ENCODE data around the gene TMEM217. TPM values are rescaled to one million over a fixed set of nuclear protein-coding genes. Genes with fewer than 3 reads are reported as not detected.
"Not testable (repeated sequence)": the region's sequence is repeated elsewhere in the genome, so short reads cannot be mapped to it uniquely, and the experiment has no call there.

The TMEM217 gene
- total and polyA plus RNA-seq, 9 donors = 0.34 to 1.3 (median 0.80) TPM

- WGBS (ENCODE audit: insufficient coverage) = 73% methylated on average over 3 of the region's 7 CpGs
- peak; percentile 55 for DNase-seq
These were observed 53.8 kb downstream of the TMEM217 start for GRCh38 chr6:37204014-37204751.

GRCh38 chr6:37202788-37203491 is 55.0 kb downstream of the TMEM217 start:
- H3K9me3 ChIP-seq (replicated peaks; ENCODE audit: control insufficient read depth, low read depth, low read length) = no peaks in the 10 kb centered on the region
- 60% methylated on average over 1 of the region's 7 CpGs for WGBS (ENCODE audit: insufficient coverage)
- no peak for DNase-seq
- no peak overlapping the region for H3K27ac ChIP-seq (ENCODE audit: low read length)
- no peaks in the 10 kb centered on the region for H3K36me3 ChIP-seq (ENCODE audit: control insufficient read depth, insufficient read depth, low read length)
- H3K27me3 ChIP-seq (ENCODE audit: control insufficient read depth, insufficient read depth, low read length) = no peaks in the 10 kb centered on the region
- no peak overlapping the region for H3K4me3 ChIP-seq (ENCODE audit: low read length)
- H3K4me1 ChIP-seq (ENCODE audit: control insufficient read depth, insufficient read depth, low read length) = no peaks in the 10 kb centered on the region

More at GRCh38 chr6:37204014-37204751, 53.8 kb downstream of the TMEM217 start:
- Histone ChIP-seq H3K36me3 (ENCODE audit: control insufficient read depth, insufficient read depth, low read length) (no peaks in the 10 kb centered on the region), H3K27me3 (ENCODE audit: control insufficient read depth, insufficient read depth, low read length) (no peaks in the 10 kb centered on the region), H3K4me3 (ENCODE audit: low read length) (no peak overlapping the region), H3K4me1 (ENCODE audit: control insufficient read depth, insufficient read depth, low read length) (no peaks in the 10 kb centered on the region), H3K9me3 (replicated peaks; ENCODE audit: control insufficient read depth, low read depth, low read length) (no peaks in the 10 kb centered on the region), H3K27ac (ENCODE audit: low read length) (no peak overlapping the region)

- Histone ChIP-seq H3K27ac (ENCODE audit: low read length) (no peak overlapping the region), H3K4me3 (ENCODE audit: low read length) (no peak overlapping the region), H3K27me3 (ENCODE audit: control insufficient read depth, insufficient read depth, low read length) (no peaks in the 10 kb centered on the region), H3K4me1 (ENCODE audit: control insufficient read depth, insufficient read depth, low read length) (no peaks in the 10 kb centered on the region), H3K36me3 (ENCODE audit: control insufficient read depth, insufficient read depth, low read length) (no peaks in the 10 kb centered on the region), H3K9me3 (replicated peaks; ENCODE audit: control insufficient read depth, low read depth, low read length) (no peaks in the 10 kb centered on the region)
- DNase-seq = no peak
- WGBS (ENCODE audit: insufficient coverage) = 100% methylated on average over 1 of the region's 1 CpG
These were observed 56.2 kb downstream of the TMEM217 start for GRCh38 chr6:37201726-37202125.

- H3K36me3 ChIP-seq (ENCODE audit: control insufficient read depth, insufficient read depth, low read length) = no peaks in the 10 kb centered on the region
- 68% methylated on average over 3 of the region's 5 CpGs for WGBS (ENCODE audit: insufficient coverage)
- no peak for DNase-seq
- H3K9me3 ChIP-seq (replicated peaks; ENCODE audit: control insufficient read depth, low read depth, low read length) = no peaks in the 10 kb centered on the region
- H3K4me3 ChIP-seq (ENCODE audit: low read length) = no peak overlapping the region
- no peaks in the 10 kb centered on the region for H3K27me3 ChIP-seq (ENCODE audit: control insufficient read depth, insufficient read depth, low read length)
- H3K27ac ChIP-seq (ENCODE audit: low read length) = no peak overlapping the region
- no peaks in the 10 kb centered on the region for H3K4me1 ChIP-seq (ENCODE audit: control insufficient read depth, insufficient read depth, low read length)
These were observed 57.9 kb downstream of the TMEM217 start for GRCh38 chr6:37200085-37200484.

GRCh38 chr6:37196451-37196850 is 61.5 kb downstream of the TMEM217 start:
- H3K9me3 ChIP-seq (replicated peaks; ENCODE audit: control insufficient read depth, low read depth, low read length); H3K4me1 ChIP-seq (ENCODE audit: control insufficient read depth, insufficient read depth, low read length); H3K4me3 ChIP-seq (ENCODE audit: low read length); H3K36me3 ChIP-seq (ENCODE audit: control insufficient read depth, insufficient read depth, low read length); H3K27me3 ChIP-seq (ENCODE audit: control insufficient read depth, insufficient read depth, low read length); H3K27ac ChIP-seq (ENCODE audit: low read length); DNase-seq: not testable (repeated sequence)
- WGBS (ENCODE audit: insufficient coverage) = no CpG with 5 or more reads among the region's 4 CpGs

GRCh38 chr6:37194886-37195285 is 63.1 kb downstream of the TMEM217 start:
- not testable (repeated sequence) for H3K27me3 ChIP-seq (ENCODE audit: control insufficient read depth, insufficient read depth, low read length); H3K27ac ChIP-seq (ENCODE audit: low read length); H3K36me3 ChIP-seq (ENCODE audit: control insufficient read depth, insufficient read depth, low read length); H3K4me1 ChIP-seq (ENCODE audit: control insufficient read depth, insufficient read depth, low read length); H3K9me3 ChIP-seq (replicated peaks; ENCODE audit: control insufficient read depth, low read depth, low read length); DNase-seq; H3K4me3 ChIP-seq (ENCODE audit: low read length)
- WGBS (ENCODE audit: insufficient coverage) = no CpG with 5 or more reads among the region's 1 CpG

- WGBS (ENCODE audit: insufficient coverage) = 71% methylated on average over 1 of the region's 3 CpGs
These were observed 65.3 kb downstream of the TMEM217 start for GRCh38 chr6:37192666-37193065.

GRCh38 chr6:37190159-37190535 is 67.8 kb downstream of the TMEM217 start:
- H3K9me3 ChIP-seq (replicated peaks; ENCODE audit: control insufficient read depth, low read depth, low read length) = peaks cover 2% of the 10 kb centered on the region
- H3K27ac ChIP-seq (ENCODE audit: low read length) = no peak overlapping the region
- H3K36me3 ChIP-seq (ENCODE audit: control insufficient read depth, insufficient read depth, low read length) = no peaks in the 10 kb centered on the region
- WGBS (ENCODE audit: insufficient coverage) = no CpG with 5 or more reads among the region's 1 CpG
- no peak overlapping the region for H3K4me3 ChIP-seq (ENCODE audit: low read length)
- DNase-seq = no peak
- no peaks in the 10 kb centered on the region for H3K27me3 ChIP-seq (ENCODE audit: control insufficient read depth, insufficient read depth, low read length)
- no peaks in the 10 kb centered on the region for H3K4me1 ChIP-seq (ENCODE audit: control insufficient read depth, insufficient read depth, low read length)

More at GRCh38 chr6:37192666-37193065, 65.3 kb downstream of the TMEM217 start:
- Histone ChIP-seq H3K9me3 (replicated peaks; ENCODE audit: control insufficient read depth, low read depth, low read length) (peaks cover 2% of the 10 kb centered on the region), H3K4me1 (ENCODE audit: control insufficient read depth, insufficient read depth, low read length) (no peaks in the 10 kb centered on the region), H3K4me3 (ENCODE audit: low read length) (no peak overlapping the region), H3K27ac (ENCODE audit: low read length) (no peak overlapping the region), H3K36me3 (ENCODE audit: control insufficient read depth, insufficient read depth, low read length) (no peaks in the 10 kb centered on the region), H3K27me3 (ENCODE audit: control insufficient read depth, insufficient read depth, low read length) (no peaks in the 10 kb centered on the region)
- no peak for DNase-seq

GRCh38 chr6:37188962-37189510 is 68.9 kb downstream of the TMEM217 start:
- DNase-seq = no peak
- H3K27me3 ChIP-seq (ENCODE audit: control insufficient read depth, insufficient read depth, low read length) = no peaks in the 10 kb centered on the region
- 57% methylated on average over 1 of the region's 2 CpGs for WGBS (ENCODE audit: insufficient coverage)
- H3K9me3 ChIP-seq (replicated peaks; ENCODE audit: control insufficient read depth, low read depth, low read length) = peaks cover 2% of the 10 kb centered on the region
- no peak overlapping the region for H3K27ac ChIP-seq (ENCODE audit: low read length)
- no peaks in the 10 kb centered on the region for H3K36me3 ChIP-seq (ENCODE audit: control insufficient read depth, insufficient read depth, low read length)
- no peak overlapping the region for H3K4me3 ChIP-seq (ENCODE audit: low read length)
- H3K4me1 ChIP-seq (ENCODE audit: control insufficient read depth, insufficient read depth, low read length) = no peaks in the 10 kb centered on the region

- H3K27me3 ChIP-seq (ENCODE audit: control insufficient read depth, insufficient read depth, low read length) = no peaks in the 10 kb centered on the region
- H3K4me1 ChIP-seq (ENCODE audit: control insufficient read depth, insufficient read depth, low read length) = no peaks in the 10 kb centered on the region
- H3K36me3 ChIP-seq (ENCODE audit: control insufficient read depth, insufficient read depth, low read length) = no peaks in the 10 kb centered on the region
- no peak overlapping the region for H3K4me3 ChIP-seq (ENCODE audit: low read length)
- no peak overlapping the region for H3K27ac ChIP-seq (ENCODE audit: low read length)
- 63% methylated on average over 1 of the region's 7 CpGs for WGBS (ENCODE audit: insufficient coverage)
- no peak for DNase-seq
- H3K9me3 ChIP-seq (replicated peaks; ENCODE audit: control insufficient read depth, low read depth, low read length) = peaks cover 2% of the 10 kb centered on the region
These were observed 70.5 kb downstream of the TMEM217 start for GRCh38 chr6:37187321-37188022.
